Measurements from ENCODE around the gene DNM3.

DNM3 gene

DNA sequence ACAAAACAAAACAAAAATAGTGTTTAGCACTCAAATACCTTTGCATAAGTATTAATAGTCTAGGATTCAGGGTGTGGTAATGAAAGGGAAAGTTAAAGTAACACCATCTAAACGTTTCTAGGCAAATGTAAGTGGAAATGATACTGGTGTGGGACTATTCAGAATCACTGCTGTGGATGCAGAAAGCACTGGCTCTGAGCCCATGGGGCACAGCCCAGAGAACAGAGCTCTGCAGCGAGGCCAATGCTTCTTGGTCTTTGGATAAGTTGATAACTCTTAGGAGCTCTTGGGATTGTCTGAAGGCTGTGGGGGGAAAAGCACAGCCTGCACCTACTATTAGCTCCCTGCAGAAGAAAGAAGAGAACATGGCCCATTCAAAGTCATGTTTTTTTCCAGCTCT lies 21.4 kb upstream of the DNM3 start:
- DNase-seq: no peak

DNA sequence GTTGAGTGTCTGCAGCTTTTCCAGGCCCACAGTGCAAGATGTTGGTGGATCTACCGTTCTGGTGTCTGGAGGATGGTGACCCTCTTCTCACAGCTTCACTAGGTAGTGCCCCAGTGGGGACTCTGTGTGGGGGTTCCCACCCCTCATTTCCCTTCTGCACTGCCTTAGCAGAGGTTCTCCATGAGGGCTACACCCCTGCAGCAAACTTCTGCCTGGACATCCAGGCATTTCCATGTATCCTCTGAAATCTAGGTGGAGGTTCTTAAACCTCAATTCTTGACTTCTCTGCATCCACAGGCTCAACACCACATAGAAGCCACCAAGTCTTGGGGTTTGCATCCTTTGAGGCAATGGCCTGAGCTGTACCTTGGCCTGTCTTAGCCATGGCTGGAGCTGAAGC lies 14.3 kb upstream of the DNM3 start:
- DNase-seq: no peak

GRCh38 chr1:171828794-171829193 lies 12.5 kb upstream of the DNM3 start:
- DNase-seq: no peak

GRCh38 chr1:171833091-171833825 lies 8.0 kb upstream of the DNM3 start:
- DNase-seq: no peak

DNA sequence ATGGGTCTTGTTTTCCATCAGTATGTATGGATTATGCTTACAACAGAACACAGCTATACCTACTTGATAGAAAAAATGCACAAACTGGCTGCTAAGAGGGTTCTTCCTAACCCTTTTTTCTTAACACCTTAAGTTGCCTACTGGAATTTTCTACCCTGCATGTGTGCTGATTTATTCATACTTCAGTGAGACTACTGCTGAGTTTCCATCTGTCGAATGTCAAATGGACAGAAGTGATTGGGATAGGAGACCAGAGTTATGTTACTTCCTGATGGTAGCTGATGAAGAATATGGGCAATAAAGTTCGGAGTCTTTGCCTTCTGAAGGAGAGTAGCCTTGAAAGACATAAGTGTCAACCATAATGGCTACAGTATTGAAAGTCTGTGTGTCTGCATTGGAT lies 6.5 kb upstream of the DNM3 start:
- no peak for DNase-seq

GRCh38 chr1:171835891-171836290 lies 5.4 kb upstream of the DNM3 start:
- no peak for DNase-seq

DNA sequence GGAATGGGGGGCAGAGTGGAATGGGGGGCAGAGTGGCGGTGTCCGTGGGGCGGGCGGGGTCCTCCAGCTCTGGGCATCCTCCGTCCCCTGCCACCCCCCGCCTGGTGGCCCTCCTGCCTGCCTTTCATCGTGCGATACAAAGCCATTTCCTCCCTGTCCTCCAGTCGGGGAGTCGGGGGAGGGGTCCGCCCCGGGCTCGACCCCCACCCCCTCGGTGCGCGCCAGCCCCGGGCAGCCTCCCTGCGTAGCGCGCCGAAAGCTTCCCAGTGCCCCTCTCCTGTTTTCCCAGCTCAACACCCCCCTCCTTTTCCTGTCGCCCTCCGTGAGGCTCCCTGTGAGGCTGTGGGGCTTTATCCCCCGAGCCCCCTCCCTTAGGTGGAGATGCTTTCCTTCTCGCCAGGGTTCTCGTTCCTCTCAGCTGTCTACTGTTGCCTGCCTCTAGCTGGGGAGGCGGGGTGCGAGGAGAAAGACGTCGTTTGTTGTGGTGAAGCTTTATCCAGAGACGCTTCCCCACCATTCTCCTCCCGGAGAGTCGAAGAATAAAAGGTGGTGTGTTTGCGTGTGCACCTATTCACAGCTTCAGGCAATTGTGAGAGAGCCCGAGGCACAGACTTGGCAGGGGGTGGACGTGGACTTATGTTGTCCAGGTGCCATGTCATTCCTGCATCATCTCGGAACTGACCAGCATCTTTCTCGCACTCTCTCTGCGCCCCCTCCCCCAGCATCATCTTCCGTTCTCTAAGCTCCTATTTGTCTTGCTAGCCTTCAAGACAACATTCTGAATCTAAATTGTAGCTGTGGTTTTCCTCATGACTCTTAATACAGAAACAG lies 848 bp downstream of the DNM3 start:
- peak; percentile 70 for DNase-seq

DNA sequence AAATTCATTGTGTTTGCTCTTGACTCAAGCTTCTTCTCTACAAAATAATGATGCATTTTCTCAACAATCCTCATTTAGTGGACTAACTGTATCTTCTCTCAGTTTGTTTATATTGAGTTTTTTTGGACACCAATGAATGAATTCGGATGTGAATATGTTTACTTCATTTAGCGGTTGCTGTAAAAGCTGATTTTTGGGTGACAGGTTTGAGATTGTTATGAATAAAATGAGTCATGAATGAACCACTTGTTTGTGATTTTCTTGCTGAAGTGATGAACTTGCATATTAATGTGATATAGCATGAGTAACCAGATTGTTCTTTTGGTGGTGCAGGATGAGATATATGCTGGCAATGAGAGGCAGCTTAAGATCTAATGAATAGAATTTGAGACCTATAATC lies 3.1 kb downstream of the DNM3 start:
- no peak for DNase-seq

DNA sequence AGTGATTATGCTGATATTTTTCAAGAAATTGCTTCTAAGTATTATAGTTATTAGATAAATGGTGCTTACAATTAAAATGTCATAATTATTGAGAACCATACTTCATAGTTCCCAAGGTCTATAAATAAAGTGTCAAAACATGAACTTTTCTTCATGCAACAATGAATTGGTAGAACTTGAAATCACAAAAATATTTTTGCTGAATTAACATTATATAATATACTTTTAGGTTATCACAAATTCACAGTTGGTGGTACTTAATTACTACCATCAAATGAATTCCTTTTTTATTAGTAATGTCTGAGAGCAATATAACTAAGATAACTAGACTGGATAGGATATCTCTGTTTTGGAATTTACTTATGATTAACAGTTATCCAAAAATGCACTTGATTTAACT lies 4.7 kb downstream of the DNM3 start:
- DNase-seq: no peak

DNA sequence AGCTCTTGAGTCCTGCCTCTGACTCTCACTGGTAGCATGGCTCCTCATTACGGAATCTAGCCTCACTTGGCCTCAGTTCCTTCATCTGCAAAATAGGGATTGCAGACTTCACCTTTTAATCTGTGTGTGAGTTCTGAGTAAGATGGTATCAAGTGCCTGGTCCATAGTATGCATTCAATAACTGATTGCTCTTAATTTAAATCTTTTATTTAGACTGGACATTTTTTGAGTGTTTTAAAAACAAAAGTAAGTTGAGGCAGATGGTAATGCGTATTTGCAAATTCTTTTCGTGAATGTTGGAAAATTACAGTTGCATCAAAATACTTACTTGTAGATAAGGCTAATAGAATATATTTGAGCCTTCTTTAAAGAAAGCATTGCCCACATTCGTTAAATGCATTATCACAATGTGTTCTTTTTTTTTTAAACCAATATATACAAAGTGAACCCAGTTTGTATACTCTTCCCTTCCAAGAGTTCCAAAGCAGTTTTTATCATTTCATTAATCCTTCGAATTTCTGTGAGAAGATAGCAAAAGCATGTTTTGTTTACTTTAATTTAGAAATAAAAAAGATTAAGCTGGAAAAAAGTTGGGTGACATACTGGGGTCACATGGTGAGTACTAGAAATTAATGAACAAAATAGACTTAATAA lies 8.1 kb downstream of the DNM3 start:
- DNase-seq: no peak

DNA sequence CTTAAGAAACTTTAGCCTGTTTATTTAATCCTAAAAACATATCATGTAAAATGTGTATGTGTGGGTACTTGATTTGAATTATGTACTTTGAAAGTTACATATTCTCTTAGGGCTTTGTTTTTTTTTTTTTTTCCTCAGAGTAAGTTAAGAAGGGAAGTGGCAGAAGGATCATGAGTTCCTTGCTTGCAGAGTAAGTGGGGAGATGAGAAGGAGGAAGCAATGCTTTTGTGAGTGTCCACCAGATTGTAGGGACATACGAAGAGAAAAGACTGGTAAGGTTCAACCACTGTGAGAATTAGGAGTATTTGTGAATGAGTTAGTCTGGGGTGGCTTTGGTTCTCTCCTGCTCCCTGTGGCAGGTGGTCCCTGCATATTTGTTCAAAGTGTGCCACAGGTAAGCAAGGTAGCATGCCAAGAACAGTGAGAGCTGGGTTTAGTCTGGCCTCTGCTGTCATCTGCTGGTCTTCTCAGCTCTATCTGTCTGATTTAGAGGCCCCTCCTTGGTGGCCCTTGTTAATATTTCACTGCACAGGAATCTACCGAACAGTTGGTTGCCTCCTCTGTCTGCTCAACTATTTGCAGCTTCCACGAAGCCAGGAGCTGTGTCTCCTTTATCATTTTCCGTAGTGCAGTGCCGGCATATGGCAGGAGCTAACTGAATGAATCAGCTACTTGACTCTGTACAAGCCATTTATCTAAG lies 9.5 kb downstream of the DNM3 start:
- no peak for DNase-seq

GRCh38 chr1:171852272-171852671 lies 11.0 kb downstream of the DNM3 start:
- DNase-seq: no peak

- no peak for DNase-seq
These were observed 14.1 kb downstream of the DNM3 start for GRCh38 chr1:171855381-171855780.

DNA sequence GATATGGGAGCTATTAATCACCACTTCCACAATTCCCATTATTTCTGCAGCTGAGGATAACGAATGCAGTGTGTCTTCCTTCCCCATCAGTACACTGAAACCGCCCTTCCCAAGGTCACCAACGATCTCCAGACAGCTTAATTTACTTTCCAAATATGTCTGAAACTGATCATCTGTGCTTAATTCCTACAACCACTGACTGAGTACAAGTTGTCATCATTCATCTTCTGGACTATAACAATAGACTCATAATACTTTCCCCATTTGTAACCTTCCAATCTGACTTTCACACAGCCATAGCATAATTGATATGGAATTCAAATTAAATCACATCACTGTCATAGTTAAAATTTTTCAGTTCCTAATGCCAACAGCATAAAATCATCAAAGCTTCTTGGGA lies 17.4 kb downstream of the DNM3 start:
- DNase-seq: no peak

- DNase-seq: no peak
These were observed 19.4 kb downstream of the DNM3 start for GRCh38 chr1:171860696-171861095.

DNA sequence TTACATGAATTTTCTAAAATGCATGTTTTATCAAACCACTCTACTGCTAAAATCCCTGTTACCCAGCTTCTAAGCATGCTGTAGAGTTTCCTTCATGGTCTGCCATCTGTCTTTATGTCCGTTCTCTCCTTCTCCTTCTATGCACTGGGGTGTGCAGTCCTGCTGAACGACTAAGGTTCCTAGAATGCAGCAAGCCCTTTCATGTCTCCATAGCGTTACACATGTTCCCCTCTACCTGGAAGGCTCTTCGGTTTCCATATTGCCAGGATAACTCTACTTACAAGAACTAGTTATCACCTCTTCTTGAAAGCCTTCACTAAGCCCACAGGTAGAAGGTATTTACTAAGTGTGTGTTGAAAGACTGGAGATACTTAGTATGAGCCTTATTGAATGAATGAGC lies 22.2 kb downstream of the DNM3 start:
- no peak for DNase-seq

DNA sequence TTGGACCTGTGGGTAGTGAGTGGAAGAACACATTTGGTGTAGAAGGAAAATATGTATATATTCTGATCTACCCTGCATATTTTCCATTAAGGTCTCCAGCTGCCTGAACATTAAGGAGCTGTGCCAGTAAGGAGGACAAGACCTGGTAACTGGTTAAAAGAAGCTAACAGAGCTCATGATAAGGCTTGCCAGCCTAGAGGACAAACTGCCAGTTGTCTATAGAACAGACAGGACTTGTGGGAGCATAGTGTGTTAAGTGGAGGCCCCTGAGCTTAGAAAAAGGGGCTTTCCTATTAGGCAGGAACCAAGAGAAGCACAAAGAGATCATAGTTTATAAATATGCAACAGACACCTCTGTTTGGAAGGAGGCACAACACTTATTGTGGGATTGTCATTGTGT lies 23.0 kb downstream of the DNM3 start:
- no peak for DNase-seq

- DNase-seq: no peak
These were observed 23.8 kb downstream of the DNM3 start for GRCh38 chr1:171865106-171865505.

GRCh38 chr1:171867236-171867635 lies 25.9 kb downstream of the DNM3 start:
- DNase-seq: no peak

- no peak for DNase-seq
These were observed 27.0 kb downstream of the DNM3 start for GRCh38 chr1:171868217-171868803.

DNA sequence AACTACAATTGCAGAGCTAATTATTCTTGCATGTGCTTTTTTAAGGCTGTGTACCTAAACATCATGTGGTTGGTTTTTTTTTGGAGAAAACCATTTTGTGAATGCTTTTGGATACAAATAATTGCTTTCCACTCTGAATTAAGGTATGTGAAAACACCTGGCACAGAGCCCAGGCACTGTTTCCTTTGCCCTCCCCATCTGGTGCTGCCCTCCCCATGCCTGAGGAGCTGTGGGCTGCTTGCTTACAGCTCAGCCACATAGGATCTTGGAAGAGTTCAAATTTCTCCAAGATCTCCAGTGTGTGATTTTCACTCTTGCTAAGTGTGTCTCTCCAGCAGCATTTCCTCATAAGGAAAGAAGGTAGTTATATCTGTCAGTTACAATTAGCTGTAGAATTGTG lies 27.8 kb downstream of the DNM3 start:
- DNase-seq: no peak

DNA sequence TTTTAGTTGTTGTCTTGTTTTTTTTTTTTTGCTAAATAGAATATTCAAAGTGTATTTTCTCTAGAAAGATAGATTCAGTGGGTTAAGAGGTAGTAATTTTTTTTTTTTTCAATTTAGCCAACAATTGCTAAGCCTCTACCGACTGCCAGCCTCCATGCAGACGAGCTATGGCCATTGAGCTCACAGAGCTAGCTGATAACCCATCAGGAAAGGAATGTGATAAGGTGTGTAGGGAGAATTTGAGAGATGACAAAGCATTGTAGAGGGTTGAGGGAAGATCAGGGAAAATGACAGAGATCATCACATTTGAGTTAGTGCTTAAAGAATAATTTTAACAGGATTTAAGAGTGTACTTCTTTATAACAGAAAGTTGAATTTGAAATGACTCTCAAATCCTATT lies 30.6 kb downstream of the DNM3 start:
- no peak for DNase-seq

- no peak for DNase-seq
These were observed 31.1 kb downstream of the DNM3 start for GRCh38 chr1:171872430-171872829.

Data from islet precursor cell (in vitro differentiated cells).